ENCODE measurements around the gene MAP7D3. TPM values are rescaled to one million over a fixed set of nuclear protein-coding genes. Genes with fewer than 3 reads are reported as not detected.
A peak's percentile ranks its signal among the peaks of the same experiment; 100 is the strongest.
"Not testable (repeated sequence)": the region's sequence is repeated elsewhere in the genome, so short reads cannot be mapped to it uniquely, and the experiment has no call there.

The MAP7D3 gene
- total RNA-seq, 1 donor from 2014 or later = 6.6 TPM

GRCh38 chrX:136179133-136179532 is 72.1 kb downstream of the MAP7D3 start:
- Mint-ChIP-seq H3K27me3 (ENCODE audit: unreplicated experiment) (no peaks in the 10 kb centered on the region), H3K27ac (ENCODE audit: unreplicated experiment) (no peak overlapping the region), H3K36me3 (ENCODE audit: low read depth, unreplicated experiment) (no peaks in the 10 kb centered on the region), H3K4me3 (ENCODE audit: unreplicated experiment) (no peak overlapping the region), H3K4me1 (ENCODE audit: unreplicated experiment) (no peaks in the 10 kb centered on the region), H3K9me3 (ENCODE audit: unreplicated experiment) (no peaks in the 10 kb centered on the region)
- no peak for DNase-seq (ENCODE audit: low spot score)
- TF ChIP-seq, protein P1, sequence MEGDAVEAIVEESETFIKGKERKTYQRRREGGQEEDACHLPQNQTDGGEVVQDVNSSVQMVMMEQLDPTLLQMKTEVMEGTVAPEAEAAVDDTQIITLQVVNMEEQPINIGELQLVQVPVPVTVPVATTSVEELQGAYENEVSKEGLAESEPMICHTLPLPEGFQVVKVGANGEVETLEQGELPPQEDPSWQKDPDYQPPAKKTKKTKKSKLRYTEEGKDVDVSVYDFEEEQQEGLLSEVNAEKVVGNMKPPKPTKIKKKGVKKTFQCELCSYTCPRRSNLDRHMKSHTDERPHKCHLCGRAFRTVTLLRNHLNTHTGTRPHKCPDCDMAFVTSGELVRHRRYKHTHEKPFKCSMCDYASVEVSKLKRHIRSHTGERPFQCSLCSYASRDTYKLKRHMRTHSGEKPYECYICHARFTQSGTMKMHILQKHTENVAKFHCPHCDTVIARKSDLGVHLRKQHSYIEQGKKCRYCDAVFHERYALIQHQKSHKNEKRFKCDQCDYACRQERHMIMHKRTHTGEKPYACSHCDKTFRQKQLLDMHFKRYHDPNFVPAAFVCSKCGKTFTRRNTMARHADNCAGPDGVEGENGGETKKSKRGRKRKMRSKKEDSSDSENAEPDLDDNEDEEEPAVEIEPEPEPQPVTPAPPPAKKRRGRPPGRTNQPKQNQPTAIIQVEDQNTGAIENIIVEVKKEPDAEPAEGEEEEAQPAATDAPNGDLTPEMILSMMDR (IDR thresholded peaks at IDR 0.05; ENCODE audit: unreplicated experiment) = no peak

DNA sequence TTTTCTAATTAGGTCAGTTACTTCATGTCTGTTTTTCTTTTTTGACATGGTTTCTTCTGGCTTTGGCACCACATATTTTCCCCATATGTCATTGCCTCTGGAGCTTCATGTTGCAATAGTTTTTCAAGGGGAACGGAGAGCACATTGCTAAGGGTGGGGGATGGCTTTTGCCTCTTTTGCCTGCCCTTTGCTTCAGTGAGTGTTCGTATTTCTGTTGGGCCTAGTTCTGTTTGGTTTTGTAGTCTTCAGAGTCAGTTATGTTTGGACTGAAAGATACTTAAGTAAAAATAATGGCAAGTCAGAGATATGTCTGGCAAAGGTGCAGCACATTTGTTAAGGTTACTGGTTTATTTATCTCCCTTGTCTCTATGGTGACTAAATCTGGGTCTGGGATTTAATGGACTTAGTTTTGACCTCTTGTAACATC is 74.8 kb downstream of the MAP7D3 start:
- DNase-seq (ENCODE audit: low spot score) = no peak
- Mint-ChIP-seq H3K4me3 (ENCODE audit: unreplicated experiment) (no peak overlapping the region), H3K36me3 (ENCODE audit: low read depth, unreplicated experiment) (no peaks in the 10 kb centered on the region), H3K4me1 (ENCODE audit: unreplicated experiment) (no peaks in the 10 kb centered on the region), H3K27ac (ENCODE audit: unreplicated experiment) (no peak overlapping the region), H3K27me3 (ENCODE audit: unreplicated experiment) (no peaks in the 10 kb centered on the region), H3K9me3 (ENCODE audit: unreplicated experiment) (no peaks in the 10 kb centered on the region)
- TF ChIP-seq, protein P1 (IDR thresholded peaks at IDR 0.05; ENCODE audit: unreplicated experiment) = no peak

- no peaks in the 10 kb centered on the region for H3K36me3 Mint-ChIP-seq (ENCODE audit: low read depth, unreplicated experiment)
- H3K9me3 Mint-ChIP-seq (ENCODE audit: unreplicated experiment) = no peaks in the 10 kb centered on the region
- no peak overlapping the region for H3K4me3 Mint-ChIP-seq (ENCODE audit: unreplicated experiment)
- H3K27me3 Mint-ChIP-seq (ENCODE audit: unreplicated experiment) = no peaks in the 10 kb centered on the region
- no peak overlapping the region for H3K27ac Mint-ChIP-seq (ENCODE audit: unreplicated experiment)
- DNase-seq (ENCODE audit: low spot score) = no peak
- no peaks in the 10 kb centered on the region for H3K4me1 Mint-ChIP-seq (ENCODE audit: unreplicated experiment)
- TF ChIP-seq, protein P1 (IDR thresholded peaks at IDR 0.05; ENCODE audit: unreplicated experiment) = no peak
Measured at GRCh38 chrX:136171420-136171819, 79.8 kb downstream of the MAP7D3 start.

DNA sequence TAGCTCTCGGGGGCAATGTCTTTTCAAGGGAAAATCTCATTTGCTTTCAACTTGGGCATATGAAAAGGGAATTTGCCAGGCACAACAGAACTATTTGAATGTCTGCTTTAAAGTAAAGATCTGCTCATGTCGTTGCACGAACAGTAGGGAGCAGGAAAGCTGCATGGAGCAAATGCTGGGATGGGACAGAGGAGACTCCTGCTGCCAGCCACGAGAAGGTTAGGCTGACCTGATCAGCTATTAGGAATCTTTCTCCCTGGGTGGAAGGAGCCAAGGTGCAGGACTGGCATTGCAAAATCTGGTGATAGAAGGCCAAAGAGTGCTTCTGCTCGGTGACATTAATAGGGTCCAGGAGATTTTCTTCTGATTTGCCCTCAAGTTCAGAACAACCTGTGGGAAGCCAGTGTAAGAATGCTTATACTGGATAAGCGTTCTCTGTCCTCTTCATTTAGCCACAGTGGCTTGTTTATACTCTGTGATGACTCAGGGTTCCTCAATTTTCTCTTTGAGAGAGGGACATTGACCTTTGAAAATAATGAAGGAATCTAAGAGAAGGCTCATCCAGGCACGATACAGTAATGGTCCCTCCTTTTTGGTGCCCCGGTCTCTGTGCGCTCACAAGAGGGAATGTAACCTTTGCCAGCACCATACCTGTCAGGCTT is 80.9 kb downstream of the MAP7D3 start:
- no peak overlapping the region for H3K4me3 Mint-ChIP-seq (ENCODE audit: unreplicated experiment)
- no peaks in the 10 kb centered on the region for H3K36me3 Mint-ChIP-seq (ENCODE audit: low read depth, unreplicated experiment)
- H3K27me3 Mint-ChIP-seq (ENCODE audit: unreplicated experiment) = no peaks in the 10 kb centered on the region
- no peaks in the 10 kb centered on the region for H3K9me3 Mint-ChIP-seq (ENCODE audit: unreplicated experiment)
- TF ChIP-seq, protein P1 (IDR thresholded peaks at IDR 0.05; ENCODE audit: unreplicated experiment) = no peak
- H3K27ac Mint-ChIP-seq (ENCODE audit: unreplicated experiment) = no peak overlapping the region
- no peaks in the 10 kb centered on the region for H3K4me1 Mint-ChIP-seq (ENCODE audit: unreplicated experiment)
- DNase-seq (ENCODE audit: low spot score) = no peak

GRCh38 chrX:136168929-136169735 is 82.1 kb downstream of the MAP7D3 start:
- peak; percentile 31 for DNase-seq (ENCODE audit: low spot score)
- TF ChIP-seq, protein P1 (IDR thresholded peaks at IDR 0.05; ENCODE audit: unreplicated experiment) = no peak
- Mint-ChIP-seq H3K4me3 (ENCODE audit: unreplicated experiment) (no peak overlapping the region), H3K27ac (ENCODE audit: unreplicated experiment) (peak overlapping the region; percentile 48), H3K9me3 (ENCODE audit: unreplicated experiment) (no peaks in the 10 kb centered on the region), H3K36me3 (ENCODE audit: low read depth, unreplicated experiment) (no peaks in the 10 kb centered on the region), H3K4me1 (ENCODE audit: unreplicated experiment) (no peaks in the 10 kb centered on the region), H3K27me3 (ENCODE audit: unreplicated experiment) (no peaks in the 10 kb centered on the region)

DNA sequence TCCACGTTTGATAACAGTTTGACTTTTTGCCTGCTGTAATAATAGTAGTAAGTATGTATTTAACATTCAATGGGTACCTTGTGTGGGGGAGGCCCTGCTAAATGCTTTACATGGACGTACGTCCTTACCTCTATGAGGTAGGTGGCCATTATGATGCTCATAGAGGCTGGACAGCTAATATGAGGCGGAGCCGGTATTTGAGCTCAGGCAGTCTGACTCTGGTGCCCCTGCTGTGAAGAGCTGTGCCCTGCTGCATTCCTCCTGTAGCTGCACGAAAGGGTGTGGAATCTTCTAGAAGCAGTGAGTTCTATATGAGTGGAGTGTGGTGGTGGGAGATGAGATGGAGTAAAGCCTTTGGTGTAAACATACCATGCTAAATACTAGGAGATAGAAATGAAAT is 83.2 kb downstream of the MAP7D3 start:
- not testable (repeated sequence) for H3K4me3 Mint-ChIP-seq (ENCODE audit: unreplicated experiment); H3K27ac Mint-ChIP-seq (ENCODE audit: unreplicated experiment); H3K4me1 Mint-ChIP-seq (ENCODE audit: unreplicated experiment)

More for the DNA sequence above, 83.2 kb downstream of the MAP7D3 start:
- not testable (repeated sequence) for DNase-seq (ENCODE audit: low spot score); H3K36me3 Mint-ChIP-seq (ENCODE audit: low read depth, unreplicated experiment); H3K27me3 Mint-ChIP-seq (ENCODE audit: unreplicated experiment); H3K9me3 Mint-ChIP-seq (ENCODE audit: unreplicated experiment)

Measured in endothelial cell (in vitro differentiated cells).